AG04450 (cell line): ENCODE results near the gene KNTC1. TPM values are rescaled to one million over a fixed set of nuclear protein-coding genes. Genes with fewer than 3 reads are reported as not detected.

ENCODE experiments used
- CTCF ChIA-PET: fragments of 300-600, 350-600 bp; formaldehyde crosslinking; extraction: SDS; loops from one replicate; lab custom pipeline; 2022; ENCODE audit warnings: antibody characterized with exemption, inconsistent platforms; lab: Charles Lee
- POLR2A ChIA-PET: fragments of 350-600 bp; formaldehyde crosslinking; extraction: SDS; loops from one replicate; lab custom pipeline; 2021; ENCODE audit warnings: antibody characterized with exemption, inconsistent platforms; lab: Yijun Ruan, JAX
- DNase-seq: peaks from one replicate; pipeline ENCODE4 v3.0.0-alpha.2; 2011; ENCODE audit warnings: low read depth, low spot score
- H3K27ac ChIP-seq: one replicate; pipeline ENCODE4 v1.5.1; 2012; ENCODE audit warnings: low read depth, low read length, control low read depth
- H3K27me3 ChIP-seq: one replicate; pipeline ENCODE4 v1.6.0; 2012; ENCODE audit warnings: low read length; ENCODE audit not compliant: control insufficient read depth, insufficient read depth
- H3K4me3 ChIP-seq: 2 replicates; pipeline ENCODE4 v1.5.1; 2011; ENCODE audit warnings: mild to moderate bottlenecking, low read depth, low read length, control low read depth
- H3K9me3 ChIP-seq: 2 replicates; pipeline ENCODE4 v1.5.1; 2012; ENCODE audit warnings: low read length; ENCODE audit not compliant: control insufficient read depth, insufficient read depth
- polyA plus RNA-seq: library from polyadenylated mRNA; depleted of rRNA; stranded (reverse); fragments of >200 nt; gene quantifications from 2 replicates; pipeline ENCODE4 v1.2.3, GENCODE V29; 2011
- TF ChIP-seq, protein P1 (sequence below): IDR thresholded peaks from 2 replicates; pipeline ENCODE4 v1.5.1; 2011; ENCODE audit warnings: low read depth, low read length, control low read depth, inconsistent platforms

Gene KNTC1
- polyA plus RNA-seq, 1 experiment: 10.0 TPM

- H3K9me3 ChIP-seq: no peaks in the 10 kb centered on the region
- no peak for DNase-seq
- CTCF ChIA-PET: interaction anchor here (0.6 to 0.7 kb wide), 2 partner anchors 60 to 340 kb away, joined by 4 to 5 read pairs; no protein-coding TSS in a partner anchor
- no peaks in the 10 kb centered on the region for H3K27me3 ChIP-seq
- POLR2A ChIA-PET: no interaction called here
- TF ChIP-seq, protein P1, sequence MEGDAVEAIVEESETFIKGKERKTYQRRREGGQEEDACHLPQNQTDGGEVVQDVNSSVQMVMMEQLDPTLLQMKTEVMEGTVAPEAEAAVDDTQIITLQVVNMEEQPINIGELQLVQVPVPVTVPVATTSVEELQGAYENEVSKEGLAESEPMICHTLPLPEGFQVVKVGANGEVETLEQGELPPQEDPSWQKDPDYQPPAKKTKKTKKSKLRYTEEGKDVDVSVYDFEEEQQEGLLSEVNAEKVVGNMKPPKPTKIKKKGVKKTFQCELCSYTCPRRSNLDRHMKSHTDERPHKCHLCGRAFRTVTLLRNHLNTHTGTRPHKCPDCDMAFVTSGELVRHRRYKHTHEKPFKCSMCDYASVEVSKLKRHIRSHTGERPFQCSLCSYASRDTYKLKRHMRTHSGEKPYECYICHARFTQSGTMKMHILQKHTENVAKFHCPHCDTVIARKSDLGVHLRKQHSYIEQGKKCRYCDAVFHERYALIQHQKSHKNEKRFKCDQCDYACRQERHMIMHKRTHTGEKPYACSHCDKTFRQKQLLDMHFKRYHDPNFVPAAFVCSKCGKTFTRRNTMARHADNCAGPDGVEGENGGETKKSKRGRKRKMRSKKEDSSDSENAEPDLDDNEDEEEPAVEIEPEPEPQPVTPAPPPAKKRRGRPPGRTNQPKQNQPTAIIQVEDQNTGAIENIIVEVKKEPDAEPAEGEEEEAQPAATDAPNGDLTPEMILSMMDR: no peak
- no peak overlapping the region for H3K27ac ChIP-seq
- no peak overlapping the region for H3K4me3 ChIP-seq
These were observed 75.4 kb downstream of the KNTC1 start for GRCh38 chr12:122602456-122602855.

GRCh38 chr12:122604993-122605392 is 77.9 kb downstream of the KNTC1 start:
- Histone ChIP-seq H3K27ac (no peak overlapping the region), H3K9me3 (no peaks in the 10 kb centered on the region), H3K4me3 (no peak overlapping the region), H3K27me3 (no peaks in the 10 kb centered on the region)
- DNase-seq: no peak
- CTCF ChIA-PET: no interaction called here
- TF ChIP-seq, protein P1: no peak
- POLR2A ChIA-PET: no interaction called here

DNA sequence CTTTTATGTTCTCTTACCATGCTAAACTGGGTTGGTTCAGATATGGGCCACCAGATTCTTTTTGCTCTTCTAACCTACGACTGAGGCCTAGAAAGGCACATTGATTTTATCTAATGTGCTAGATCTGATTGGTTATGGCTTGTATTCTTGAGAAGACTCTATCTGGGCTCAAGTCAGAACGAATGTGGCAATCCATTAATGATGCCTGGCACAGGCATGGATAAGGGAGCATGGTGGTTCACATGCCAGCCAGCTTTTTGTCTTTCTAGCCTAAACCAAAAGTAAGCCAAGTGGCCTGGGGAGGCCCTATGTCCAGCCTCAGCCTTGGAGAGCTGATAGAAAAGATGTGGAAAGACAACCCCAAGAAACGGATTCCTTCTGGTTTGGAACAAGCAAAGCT is 82.7 kb downstream of the KNTC1 start:
- POLR2A ChIA-PET: no interaction called here
- Histone ChIP-seq H3K27ac (no peak overlapping the region), H3K27me3 (no peaks in the 10 kb centered on the region), H3K9me3 (no peaks in the 10 kb centered on the region), H3K4me3 (no peak overlapping the region)
- no peak for DNase-seq
- TF ChIP-seq, protein P1: no peak
- CTCF ChIA-PET: no interaction called here

DNA sequence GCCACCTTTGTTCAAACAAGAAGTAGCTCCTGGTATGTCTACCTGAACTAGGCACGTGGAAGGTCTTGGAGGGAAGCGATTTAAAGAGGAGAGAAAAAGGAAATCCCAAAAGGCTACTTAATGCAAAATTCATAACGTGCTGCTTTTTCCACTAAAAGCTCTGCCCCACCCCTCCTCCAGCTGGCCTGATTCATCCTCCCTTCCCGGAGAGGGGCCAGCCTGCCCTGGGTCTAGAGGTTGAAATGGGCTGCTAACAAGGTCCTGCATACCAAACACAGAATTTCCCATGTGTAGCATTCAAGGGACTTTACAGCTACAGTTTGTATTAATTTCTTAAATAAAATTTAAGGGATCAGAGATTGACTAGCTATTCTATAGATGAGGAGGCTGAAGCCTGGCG is 83.2 kb downstream of the KNTC1 start:
- TF ChIP-seq, protein P1: no peak

DNA sequence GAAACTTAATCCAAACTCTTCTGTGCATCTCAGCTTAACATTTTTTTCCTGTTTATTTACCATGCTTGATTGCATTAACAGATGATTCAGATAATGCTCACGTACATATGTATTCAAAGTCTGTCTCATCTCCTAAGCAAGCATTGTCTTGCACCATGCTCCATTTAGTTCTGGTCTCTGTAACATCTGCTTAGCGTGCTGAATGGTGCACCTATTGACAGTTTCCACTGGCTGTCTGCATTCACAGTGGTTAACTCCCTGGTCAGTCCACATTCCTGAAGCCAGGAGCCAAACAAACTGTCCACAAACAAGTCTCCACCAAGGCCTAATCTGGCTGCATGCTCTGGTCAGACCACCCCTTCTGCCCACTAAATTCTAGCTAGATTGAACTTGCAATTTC is 83.9 kb downstream of the KNTC1 start:
- Histone ChIP-seq H3K4me3 (no peak overlapping the region), H3K27ac (no peak overlapping the region), H3K27me3 (no peaks in the 10 kb centered on the region), H3K9me3 (no peaks in the 10 kb centered on the region)
- ChIA-PET POLR2A (no interaction called here), CTCF (interaction anchor here (0.6 to 0.9 kb wide), 3 partner anchors 10 to 274 kb away, joined by 3 read pairs; no protein-coding TSS in a partner anchor)
- DNase-seq: no peak
- TF ChIP-seq, protein P1: no peak

More for the DNA sequence above, 83.2 kb downstream of the KNTC1 start:
- ChIA-PET POLR2A (no interaction called here), CTCF (interaction anchor here (0.5 to 0.9 kb wide), 4 partner anchors 10 to 1209 kb away, joined by 3 read pairs; no protein-coding TSS in a partner anchor)
- no peak overlapping the region for H3K27ac ChIP-seq
- DNase-seq: no peak
- no peak overlapping the region for H3K4me3 ChIP-seq
- H3K27me3 ChIP-seq: no peaks in the 10 kb centered on the region
- no peaks in the 10 kb centered on the region for H3K9me3 ChIP-seq
